DMS53 (cell line): Measurements from ENCODE around the gene MYLK4.

Experiments
- DNase-seq: peaks from one replicate; lab custom pipeline; 2025; lab: John Stamatoyannopoulos, UW

Gene MYLK4

DNA sequence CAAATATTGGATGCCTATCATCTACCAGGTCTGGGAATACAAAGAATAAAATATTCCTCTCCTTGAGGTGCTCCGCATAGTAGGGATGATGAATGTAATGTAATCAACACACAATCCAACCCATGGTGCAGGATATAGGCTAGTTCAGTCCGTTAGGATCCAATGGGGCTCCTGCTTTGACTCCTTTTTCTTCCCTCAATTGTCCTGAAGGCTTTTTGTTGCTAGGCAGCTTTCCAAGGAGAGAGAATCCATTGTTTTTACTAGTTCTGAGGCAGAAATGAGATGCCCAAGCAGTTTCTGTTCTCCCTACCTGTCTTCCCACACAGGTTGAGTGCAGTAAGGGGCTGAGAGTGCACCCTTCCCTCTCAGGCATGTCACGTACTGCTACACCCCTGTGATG, 26.5 kb upstream of the MYLK4 start:
- DNase-seq = no peak

DNA sequence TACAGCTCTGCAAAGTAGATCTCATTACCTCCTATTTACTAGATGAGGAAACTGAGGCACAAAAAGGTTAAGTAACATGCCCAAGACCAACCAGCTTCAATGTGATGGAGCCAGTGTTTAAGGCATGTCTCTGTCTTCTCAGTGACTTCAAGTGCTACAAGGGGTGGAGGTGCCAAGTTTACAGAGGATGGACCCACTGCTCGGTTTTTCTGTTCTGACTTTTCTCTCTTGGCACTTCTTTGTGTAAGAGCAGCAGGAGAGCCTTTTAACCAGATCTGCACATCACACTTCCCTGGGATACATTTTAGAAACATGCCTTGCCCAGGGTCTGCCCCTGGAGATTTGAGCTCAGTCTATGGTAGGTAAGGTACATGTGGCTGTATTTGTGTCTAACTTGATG, 24.3 kb upstream of the MYLK4 start:
- DNase-seq = no peak

DNA sequence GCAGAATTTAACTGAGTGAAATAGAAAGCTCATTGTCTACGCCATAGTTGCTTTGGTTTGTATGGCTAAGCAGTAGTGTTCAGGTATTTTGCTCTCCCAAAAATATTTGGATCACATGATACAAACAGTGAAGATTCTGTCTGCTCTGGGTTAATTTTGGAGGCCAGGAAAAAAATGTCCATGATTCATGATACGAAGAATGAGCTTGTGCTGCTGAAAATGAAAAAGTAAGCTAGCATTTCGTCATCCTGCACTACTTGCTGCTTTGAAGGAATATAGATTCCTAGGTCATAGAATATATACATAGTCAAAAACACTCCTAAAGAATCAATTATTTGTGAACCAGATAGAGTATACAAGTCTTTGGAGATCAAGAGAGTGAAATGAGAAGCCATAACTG, 22.7 kb upstream of the MYLK4 start:
- no peak for DNase-seq

DNA sequence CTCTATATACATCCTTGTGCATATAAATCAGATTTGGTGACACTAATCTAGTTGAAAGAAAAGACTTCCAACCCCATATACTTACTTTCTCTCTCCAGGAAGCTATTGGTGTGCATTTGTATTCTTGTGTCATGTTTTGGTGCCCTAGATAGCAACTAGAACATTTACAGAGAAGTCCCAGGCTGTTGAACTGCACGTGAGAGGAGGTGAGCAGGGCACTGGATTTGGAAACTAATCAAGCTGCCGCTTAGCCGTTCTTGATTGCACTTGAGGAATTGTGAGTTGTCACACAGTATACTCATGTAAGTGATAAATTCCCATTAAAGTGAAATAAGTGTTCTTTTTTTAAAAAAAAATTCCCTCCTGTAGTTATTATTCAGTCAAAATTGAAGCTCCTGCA, 22.1 kb upstream of the MYLK4 start:
- DNase-seq = no peak

DNA sequence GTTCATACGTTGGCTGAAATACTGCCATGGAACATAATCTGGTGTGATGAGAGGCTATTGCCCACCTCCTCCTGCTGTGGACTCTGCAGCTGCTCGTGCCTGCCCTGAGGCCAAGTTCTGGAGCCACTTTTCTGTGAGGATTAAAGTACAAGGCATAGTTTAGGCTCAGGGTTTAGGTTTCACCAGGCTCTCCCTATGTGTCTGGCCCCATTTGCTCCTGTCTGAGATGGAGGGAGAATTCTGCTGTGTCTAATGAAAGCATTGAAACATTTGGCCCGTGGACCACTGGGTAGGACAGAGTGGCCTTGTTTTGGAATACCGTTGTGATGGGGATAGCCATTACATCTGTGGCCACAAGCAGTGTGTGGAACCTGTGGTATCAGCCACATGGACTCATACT, 20.4 kb upstream of the MYLK4 start:
- no peak for DNase-seq

DNA sequence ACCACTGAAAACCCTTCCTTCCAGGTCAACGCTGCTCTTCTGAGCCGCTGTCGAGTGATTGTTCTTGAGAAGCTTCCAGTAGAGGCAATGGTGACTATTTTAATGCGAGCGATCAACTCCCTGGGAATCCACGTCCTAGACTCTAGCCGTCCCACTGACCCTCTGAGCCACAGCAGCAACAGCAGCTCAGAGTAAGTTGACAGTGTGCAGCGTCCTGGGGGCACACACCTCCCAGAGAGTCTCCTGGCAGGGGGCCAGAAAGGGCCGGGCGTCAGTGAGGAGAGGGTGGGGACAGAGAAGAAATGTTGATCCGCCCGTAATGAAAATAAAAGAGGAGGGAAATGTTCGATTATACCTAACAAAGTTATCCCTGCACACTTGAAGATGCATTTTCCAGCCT, 19.4 kb upstream of the MYLK4 start:
- no peak for DNase-seq

DNA sequence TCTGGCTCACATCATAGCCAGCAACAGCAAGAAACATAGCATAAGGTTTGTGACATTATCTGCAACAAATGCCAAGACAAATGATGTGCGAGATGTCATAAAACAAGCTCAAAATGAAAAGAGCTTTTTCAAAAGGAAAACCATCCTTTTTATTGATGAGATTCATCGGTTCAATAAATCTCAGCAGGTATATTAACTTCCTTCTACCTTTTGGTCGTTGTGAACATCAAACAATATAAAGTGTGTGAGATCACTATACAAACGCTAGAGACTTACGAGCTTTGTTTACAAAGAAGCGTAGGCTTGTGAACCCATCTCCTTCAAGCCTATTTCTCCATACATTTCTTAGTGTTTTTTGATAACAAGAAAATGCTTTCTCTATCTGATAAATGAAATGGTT, 18.0 kb upstream of the MYLK4 start:
- DNase-seq = no peak

DNA sequence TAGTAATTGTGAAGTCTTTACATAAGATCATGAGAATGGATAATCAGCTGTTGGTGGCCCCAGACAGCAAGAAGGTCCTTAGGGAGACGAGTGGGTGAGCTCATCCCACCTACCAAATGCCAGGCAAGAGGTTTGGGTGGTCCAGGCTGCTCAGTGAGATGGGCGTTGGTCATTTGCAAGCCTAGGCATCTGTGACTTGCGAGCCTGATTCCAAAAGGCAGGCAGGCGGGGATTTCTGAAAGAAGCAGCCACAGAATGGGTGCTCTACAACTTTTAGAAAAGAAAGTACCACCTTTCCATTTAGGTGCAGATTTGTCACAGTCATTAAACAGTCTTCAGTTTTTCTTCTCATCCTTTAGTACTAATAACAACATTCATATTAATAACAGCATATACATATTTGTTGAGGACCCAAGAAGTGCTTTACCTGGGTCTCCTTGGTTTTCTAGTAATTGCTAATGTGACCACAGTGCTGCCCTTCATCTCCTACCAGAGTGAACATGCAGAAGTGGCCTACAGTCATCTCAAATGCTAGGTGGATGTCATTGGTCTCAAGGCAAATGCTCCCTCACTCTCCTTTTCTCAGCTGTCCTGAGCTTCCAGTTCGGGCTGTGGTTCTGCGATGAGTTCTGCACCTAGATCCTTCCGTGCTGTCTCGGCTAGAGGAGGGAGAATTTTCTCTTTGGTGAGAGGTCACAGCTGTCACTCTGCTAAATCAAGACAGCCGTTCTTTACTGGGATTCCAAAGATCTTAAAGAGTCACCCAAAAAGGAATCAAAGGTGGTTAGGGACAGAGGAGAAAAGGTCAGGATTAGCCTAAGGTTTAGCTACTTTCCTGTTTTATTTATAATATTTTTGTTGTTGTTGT, 17.2 kb upstream of the MYLK4 start:
- no peak for DNase-seq

DNA sequence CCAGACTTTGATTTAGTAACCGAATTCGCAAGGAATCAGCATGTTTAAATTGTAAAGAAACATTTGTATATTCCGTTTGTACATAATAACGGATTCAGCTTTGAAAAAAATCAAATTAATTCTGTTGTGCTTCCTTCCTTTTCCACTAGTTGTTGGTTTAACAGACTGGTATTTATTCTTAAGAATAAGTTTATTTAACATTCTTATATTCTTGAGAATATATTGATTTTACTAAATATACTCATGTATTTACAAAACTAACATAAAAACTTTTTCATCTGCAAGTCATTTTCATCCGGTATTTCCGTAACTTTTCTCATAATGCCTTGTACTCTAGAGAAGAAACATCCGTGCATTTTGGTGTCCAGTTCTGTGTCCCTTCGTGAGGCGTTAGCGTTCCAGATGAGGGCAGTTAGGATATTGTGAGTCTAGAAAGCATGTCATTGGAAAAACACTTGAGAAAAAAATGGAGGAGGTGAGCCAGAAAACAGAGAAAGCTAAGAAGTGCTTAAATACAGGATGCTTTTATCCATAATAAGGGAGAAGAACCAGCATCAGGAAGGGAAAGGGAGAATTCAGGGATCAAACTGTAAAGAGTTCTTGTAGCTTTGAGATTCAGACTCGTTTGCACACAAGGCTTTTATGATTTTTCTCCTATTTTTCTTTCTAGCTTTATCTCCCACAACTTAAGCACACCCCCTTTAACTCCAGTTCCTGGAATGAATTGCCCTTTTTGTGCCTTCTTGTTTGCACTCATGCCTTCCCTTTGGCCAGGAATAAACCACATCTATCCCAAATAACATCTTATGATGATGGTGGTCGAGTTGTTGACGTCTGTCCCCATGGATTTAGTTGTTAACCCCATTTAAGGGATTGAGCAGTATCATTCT, 16.3 kb upstream of the MYLK4 start:
- peak; percentile 30 for DNase-seq

DNA sequence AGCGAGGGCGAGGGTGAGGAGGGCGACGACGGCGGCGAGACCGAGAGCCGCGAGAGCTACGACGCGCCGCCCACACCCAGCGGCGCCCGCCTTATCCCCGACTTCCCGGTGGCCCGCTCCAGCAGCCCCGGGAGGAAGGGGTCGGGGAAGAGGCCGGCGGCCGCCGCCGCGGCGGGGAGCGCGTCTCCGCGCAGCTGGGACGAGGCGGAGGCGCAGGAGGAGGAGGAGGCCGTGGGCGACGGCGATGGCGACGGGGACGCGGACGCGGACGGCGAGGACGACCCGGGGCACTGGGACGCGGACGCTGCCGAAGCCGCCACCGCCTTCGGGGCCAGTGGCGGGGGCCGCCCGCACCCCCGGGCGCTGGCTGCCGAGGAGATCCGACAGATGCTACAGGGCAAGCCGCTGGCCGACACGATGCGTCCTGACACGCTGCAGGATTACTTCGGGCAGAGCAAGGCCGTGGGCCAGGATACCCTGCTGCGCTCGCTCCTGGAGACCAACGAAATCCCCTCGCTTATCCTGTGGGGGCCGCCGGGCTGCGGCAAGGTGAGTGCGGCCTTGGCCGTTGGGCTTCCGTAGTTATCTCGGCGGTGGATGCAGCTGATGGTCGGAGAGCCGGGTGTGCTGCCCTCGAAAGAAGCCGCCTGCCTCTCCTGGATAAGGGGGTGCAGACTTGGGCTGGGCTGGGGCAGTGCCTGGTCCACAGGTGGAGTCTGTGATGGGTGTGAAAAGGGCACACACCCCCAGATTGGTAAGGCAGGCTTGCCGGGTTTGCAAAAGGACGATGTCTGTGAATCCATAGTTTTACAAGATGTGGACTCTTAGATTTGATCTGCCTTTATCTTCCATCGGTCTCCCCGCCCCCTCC, 15.4 kb upstream of the MYLK4 start:
- DNase-seq = peak; percentile 80

DNA sequence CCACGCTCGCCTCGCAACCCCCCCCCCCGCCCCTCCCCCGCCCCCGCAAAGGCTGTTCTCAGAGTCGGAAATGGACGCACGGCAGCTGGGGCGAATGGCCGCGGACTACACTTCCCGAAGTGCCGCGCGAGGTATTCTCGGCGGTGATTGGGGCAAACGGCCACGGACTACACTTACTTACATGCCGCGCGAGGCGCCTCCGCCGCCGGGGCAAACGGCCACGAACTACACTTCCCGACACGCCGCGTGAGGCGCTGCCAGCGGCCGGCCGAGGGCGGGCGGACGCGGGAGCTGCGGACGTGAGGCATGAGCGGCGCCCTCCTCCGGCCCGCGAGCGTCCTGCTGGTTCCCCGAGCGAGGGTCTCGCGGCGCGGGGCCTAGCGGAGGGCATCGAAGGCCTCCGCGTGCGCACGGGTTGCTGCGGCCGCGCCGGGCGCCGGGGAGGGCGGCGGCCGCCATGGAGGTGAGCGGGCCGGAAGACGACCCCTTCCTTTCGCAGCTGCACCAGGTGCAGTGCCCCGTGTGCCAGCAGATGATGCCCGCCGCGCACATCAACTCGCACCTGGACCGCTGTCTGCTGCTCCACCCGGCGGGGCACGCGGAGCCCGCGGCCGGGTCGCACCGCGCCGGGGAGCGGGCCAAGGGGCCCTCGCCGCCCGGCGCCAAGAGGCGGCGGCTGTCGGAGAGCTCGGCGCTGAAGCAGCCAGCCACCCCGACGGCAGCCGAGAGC, 14.6 kb upstream of the MYLK4 start, which contains the start of gene WRNIP1:
Gene WRNIP1 (plus strand): TSS at position 228 of the 730 bp plus-strand sequence. CDS start 230 bp downstream, at position 458.
- DNase-seq = peak; percentile 99

DNA sequence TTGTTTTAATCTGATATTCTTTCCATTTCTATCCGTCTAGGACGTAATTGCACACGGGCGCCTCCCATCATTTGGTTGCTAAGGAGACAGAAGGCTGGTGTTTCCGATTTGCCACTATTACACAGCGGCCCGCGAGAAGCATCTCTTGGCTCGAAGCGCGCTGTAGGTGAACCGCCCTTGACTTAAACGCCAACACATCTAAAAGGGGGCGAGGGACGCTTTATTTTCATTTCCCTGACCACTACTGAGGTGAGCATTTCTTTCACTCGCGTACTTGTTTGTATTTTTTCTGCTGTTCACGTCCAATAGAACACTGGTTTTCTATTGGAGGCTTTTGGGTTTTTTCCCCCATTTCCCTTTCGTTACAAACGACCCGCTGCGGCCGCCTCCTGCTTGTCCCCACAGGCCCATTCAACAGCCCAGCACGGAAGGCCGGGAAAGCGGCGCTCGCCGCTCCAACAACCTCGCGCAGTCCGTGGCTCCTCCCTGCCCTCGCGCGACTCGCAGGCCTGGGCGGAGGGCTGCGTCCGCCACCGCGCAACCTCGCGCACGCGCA, 14.0 kb upstream of the MYLK4 start:
- peak; percentile 93 for DNase-seq

DNA sequence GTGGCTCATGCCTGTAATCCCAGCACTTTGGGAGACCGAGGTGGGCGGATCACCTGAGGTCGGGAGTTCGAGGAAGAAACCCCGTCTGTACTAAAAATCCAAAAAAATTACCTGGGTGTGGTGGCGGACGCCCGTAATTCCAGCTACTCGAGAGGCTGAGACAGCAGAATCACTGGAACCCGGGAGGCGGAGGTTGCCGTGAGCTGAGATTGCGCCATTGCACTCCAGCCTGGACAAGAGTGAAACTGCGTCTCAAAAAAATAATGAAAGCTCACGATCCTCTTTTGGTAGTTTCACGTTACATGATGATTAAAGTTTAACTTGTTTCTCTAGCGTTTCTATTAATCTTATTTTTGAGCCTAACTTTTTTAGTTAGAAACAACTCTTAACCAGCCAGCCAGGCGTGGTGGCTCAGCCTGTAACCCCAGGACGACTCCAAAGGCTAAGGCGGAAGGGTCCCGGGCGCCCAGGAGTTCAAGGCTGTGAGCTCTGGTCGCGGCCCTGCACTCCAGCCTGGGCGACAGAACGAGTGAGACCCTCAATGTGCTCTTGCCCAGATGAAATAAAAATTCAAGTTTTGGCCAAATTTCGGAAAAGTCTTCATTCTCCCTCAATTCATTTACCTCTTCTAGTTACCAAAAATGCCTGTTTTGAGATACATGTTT, 13.3 kb upstream of the MYLK4 start:
- DNase-seq = peak; percentile 79

DNA sequence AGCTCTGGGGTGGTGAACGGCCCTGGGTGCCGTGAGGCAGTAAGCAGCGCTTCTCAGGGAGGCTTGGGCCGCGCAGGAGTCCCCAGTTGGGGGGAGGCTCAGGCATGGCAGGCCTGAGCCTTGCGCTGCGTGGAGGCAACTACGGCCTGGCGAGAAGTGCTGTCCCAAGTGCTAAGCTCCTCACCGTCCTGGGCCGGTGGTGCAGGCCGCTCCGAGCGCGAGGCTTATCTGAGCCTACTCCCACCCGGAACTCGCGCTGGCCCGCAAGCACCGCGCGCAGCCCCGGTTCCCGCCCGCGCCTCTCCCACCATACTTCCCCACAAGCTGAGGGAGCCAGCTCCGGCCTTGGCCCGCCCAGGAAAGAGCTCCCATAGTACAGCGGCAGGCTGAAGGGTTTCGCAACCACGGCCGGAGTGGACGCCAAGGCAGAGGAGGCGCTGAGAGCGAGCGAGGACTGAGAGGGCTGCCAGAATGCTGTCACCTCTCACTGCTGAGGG, 12.7 kb upstream of the MYLK4 start:
- DNase-seq = no peak

DNA sequence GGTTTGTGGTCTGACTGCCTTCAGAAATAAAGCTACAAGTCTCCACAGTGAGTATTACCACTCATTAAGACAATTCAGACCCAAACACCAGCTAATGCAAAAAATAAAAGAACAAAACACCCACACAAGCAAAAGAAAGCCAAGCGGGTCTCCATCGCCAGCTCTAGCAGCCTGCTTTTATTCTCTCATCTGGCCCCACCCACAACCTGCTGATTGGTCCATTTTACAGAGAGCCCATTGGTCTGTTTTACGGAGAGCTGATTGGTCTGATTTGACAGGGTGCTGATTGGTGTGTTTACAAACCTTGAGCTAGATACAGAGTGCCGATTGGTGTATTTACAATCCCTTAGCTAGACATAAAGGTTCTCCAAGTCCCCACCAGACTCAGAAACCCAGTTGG, 12.1 kb upstream of the MYLK4 start:
- peak; percentile 43 for DNase-seq

DNA sequence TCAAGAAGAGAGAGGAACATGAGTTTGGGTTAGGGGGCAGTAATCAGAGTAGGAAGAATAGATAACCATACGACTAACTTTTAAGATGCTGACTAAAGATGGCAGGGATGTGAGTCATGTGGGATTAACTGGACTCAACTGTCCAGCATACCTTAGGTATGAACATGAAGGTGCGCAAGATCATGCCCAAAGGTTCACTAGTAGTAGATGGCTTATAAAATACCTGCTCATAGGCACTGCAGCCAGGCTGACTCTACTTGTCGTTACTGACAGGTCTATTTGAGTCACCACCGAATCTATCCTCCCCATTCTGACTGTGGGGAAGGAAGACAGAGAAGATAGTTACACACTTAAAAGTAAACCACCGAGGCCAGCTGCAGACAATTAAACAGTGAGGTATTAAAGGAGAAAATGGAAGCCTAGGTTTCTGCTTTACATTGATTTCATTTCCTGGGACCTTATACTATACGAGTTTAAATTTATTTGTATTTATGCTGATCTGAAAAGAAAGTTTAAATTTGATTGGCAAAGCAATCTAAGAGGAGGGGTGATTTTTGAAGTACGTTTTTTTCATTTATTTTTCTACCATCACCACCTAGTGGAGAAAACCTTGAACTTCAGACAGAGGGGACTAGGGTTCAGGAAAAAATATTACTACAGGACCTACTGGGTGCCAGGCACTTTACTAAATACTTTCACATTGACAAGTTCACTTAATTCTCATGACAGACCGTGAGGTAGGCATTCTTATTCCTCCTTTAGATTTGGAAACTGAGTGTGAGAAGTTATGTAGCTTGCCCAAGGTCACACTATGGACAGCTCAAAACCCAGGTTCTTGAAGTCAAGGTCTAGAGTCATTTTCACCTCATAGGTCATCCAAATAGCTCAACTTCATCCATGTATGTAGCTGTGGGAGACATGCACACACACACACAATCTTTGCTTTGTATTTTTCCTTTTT, 10.4 kb upstream of the MYLK4 start:
- peak; percentile 30 for DNase-seq

DNA sequence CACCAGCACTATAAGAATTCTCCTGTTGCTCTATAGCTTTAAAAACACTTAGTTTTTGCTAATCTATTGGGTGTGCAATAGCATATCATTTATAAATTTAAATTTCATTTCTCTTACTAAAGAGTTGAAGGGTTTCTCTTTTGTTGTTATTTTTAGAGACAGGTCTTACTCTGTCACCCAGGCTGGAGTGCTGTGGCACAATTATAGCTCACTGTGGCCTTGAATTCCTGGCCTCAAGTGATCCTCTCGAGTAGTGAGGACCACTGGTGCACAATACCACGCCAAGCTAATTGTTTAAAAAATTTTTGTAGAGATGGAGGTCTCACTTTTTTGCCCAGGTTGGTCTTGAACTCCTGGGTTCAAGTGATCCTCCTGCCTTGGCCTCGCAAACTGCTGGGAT, 8.3 kb upstream of the MYLK4 start:
- DNase-seq = no peak

DNA sequence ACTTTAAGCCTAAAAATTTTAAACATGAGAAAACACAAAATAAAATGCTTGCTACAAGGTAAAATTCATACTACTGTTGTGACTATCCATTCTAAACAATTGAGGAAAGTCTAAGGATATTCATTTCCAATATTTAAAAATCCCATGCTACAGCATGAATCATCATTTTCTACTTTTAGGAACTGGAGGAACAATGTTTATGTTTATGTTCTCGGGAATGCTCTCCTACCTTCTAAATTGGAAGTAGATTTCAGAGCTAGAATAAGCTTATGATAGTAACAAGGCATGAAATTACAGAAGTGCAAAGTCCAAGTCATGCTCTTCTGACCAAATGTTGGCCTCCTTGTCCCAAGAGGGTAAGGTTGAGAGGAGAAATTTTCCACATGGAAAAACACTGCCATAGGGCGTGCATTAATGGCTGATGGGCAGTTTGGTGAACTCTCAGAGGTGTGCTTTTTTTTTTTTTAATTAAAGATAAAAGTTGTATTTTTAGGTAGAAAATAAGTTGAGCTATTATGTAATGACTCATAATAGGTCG, 6.0 kb upstream of the MYLK4 start:
- no peak for DNase-seq

DNA sequence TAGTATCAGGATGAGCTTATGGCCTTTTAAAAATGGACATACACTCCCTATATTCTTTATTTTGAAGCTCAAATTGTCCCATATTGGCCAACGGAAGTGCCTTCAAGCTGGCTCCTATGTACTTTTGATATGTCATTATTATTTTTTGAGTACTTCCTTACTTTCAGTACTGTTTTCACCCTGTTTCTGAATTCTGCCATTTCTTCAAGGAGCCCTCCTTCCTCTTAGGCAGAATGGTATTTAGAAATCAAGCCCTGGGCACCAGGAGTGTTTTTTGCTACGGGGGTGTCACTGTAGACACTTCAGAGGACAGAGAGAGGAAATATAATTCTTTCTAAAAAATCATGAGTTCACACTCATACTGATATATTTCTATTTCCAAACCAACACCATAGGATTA, 5.5 kb upstream of the MYLK4 start:
- no peak for DNase-seq
